ENCODE measurements around the gene SPNS3. TPM values are rescaled to one million over a fixed set of nuclear protein-coding genes. Genes with fewer than 3 reads are reported as not detected.

The SPNS3 gene
- total RNA-seq, 1 donor from 2014 or later: 1.9 TPM

DNA sequence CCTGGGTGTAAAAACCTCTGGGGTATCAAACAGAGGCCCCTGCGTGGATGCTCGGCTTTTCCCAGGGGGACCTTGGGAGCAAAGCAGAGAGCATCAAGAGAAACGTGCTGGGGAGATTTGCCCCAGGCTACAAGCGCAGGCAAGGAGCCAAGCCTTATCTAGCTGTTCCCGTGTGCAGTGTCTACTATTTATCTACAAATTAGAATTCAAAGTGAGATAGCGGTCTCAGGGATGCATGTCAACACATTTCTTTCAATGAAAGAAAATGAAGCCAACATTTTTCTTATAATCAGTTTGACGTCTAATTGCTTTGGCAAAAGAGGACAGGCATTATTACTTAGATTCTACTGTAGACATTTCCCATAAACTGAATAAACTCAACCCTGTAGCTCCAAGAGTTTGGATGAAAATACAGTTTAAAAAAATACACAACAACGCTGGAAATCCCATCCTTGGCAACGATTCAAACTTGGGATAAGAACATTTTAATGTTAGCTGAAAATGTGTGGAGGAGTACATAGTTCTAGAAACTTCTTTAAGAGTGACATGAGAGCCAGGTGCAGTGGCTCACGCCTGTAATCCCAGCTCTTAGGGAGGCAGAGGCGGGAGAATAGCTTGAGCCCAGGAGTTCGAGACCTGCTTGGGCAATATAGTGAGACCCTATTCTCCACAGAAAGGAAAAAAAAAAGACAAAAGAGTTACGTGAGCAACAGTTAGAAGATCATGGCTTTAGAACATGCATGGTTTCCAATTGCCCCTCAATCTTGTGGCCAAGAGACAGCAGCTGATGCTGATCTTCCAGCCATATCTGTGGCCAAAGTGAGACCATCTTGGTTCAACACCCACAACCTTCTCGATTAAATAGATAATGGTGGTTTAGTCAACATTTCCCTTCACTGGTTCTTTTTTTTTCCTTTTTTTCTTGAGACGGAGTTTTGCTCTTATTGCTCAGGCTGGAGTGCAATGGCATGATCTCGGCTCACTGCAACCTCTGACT lies 7.2 kb downstream of the SPNS3 start:
- Mint-ChIP-seq H3K4me3 (no peak overlapping the region), H3K36me3 (ENCODE audit: low read depth) (no peaks in the 10 kb centered on the region), H3K4me1 (peaks cover 15% of the 10 kb centered on the region), H3K9me3 (no peaks in the 10 kb centered on the region), H3K27ac (no peak overlapping the region), H3K27me3 (peaks cover 1% of the 10 kb centered on the region)
- intact Hi-C loops (cut with micrococcal nuclease): no loop called here
- DNase-seq: no peak

DNA sequence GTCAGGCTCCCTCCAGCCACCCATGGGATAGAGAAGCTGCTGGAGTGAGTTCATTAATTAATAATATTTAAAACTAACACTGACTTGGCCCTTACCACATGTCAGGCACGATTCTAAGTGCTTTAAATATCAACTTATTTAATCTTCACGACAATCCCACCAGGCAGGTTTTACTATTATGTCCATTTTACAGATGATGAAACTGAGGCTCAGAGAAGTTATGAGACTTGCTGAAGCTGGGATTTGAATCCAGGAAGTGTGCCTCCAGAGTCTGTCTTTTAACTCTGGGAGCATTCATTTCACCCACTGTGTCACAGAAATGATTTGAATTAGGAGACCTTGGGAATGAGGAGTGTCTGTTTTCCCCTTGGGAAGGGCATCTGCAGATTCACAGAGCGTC lies 8.8 kb downstream of the SPNS3 start:
- Mint-ChIP-seq H3K4me3 (no peak overlapping the region), H3K27me3 (no peaks in the 10 kb centered on the region), H3K4me1 (peaks cover 2% of the 10 kb centered on the region), H3K27ac (no peak overlapping the region), H3K36me3 (ENCODE audit: low read depth) (no peaks in the 10 kb centered on the region), H3K9me3 (no peaks in the 10 kb centered on the region)
- DNase-seq: no peak
- intact Hi-C loops (cut with micrococcal nuclease): no loop called here

GRCh38 chr17:4443476-4443875 lies 9.7 kb downstream of the SPNS3 start:
- no peak overlapping the region for H3K27ac Mint-ChIP-seq
- H3K9me3 Mint-ChIP-seq: no peaks in the 10 kb centered on the region
- H3K4me3 Mint-ChIP-seq: no peak overlapping the region
- H3K4me1 Mint-ChIP-seq: peaks cover 2% of the 10 kb centered on the region
- H3K27me3 Mint-ChIP-seq: no peaks in the 10 kb centered on the region
- no peak for DNase-seq
- intact Hi-C loops (cut with micrococcal nuclease): no loop called here
- no peaks in the 10 kb centered on the region for H3K36me3 Mint-ChIP-seq (ENCODE audit: low read depth)

GRCh38 chr17:4444782-4445473 lies 11.2 kb downstream of the SPNS3 start:
- H3K9me3 Mint-ChIP-seq: no peaks in the 10 kb centered on the region
- H3K4me1 Mint-ChIP-seq: no peaks in the 10 kb centered on the region
- H3K36me3 Mint-ChIP-seq (ENCODE audit: low read depth): no peaks in the 10 kb centered on the region
- H3K27me3 Mint-ChIP-seq: no peaks in the 10 kb centered on the region
- intact Hi-C loops (cut with micrococcal nuclease): no loop called here
- H3K27ac Mint-ChIP-seq: no peak overlapping the region
- no peak for DNase-seq
- H3K4me3 Mint-ChIP-seq: no peak overlapping the region

DNA sequence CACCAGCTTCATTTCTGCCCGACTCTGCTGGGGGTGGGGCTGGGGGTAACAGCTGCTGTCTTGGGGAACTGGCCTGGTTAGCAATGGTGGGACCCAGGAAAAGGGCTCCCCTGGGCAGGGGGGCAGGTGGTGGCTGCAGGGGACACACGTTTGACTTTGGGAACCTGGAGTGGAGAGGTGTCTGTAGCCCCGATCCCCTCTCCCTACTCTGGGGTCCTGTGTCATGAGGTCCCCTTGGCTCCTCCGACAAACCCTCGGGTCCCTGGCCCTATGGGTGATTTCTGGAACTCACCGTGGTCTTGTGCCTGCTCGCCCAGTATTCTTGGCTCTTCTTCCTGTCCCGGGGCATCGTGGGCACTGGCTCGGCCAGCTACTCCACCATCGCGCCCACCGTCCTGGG lies 12.0 kb downstream of the SPNS3 start:
- Mint-ChIP-seq H3K36me3 (ENCODE audit: low read depth) (no peaks in the 10 kb centered on the region), H3K4me3 (no peak overlapping the region), H3K4me1 (no peaks in the 10 kb centered on the region), H3K9me3 (no peaks in the 10 kb centered on the region), H3K27me3 (no peaks in the 10 kb centered on the region), H3K27ac (no peak overlapping the region)
- no peak for DNase-seq
- intact Hi-C loops (cut with micrococcal nuclease): no loop called here

DNA sequence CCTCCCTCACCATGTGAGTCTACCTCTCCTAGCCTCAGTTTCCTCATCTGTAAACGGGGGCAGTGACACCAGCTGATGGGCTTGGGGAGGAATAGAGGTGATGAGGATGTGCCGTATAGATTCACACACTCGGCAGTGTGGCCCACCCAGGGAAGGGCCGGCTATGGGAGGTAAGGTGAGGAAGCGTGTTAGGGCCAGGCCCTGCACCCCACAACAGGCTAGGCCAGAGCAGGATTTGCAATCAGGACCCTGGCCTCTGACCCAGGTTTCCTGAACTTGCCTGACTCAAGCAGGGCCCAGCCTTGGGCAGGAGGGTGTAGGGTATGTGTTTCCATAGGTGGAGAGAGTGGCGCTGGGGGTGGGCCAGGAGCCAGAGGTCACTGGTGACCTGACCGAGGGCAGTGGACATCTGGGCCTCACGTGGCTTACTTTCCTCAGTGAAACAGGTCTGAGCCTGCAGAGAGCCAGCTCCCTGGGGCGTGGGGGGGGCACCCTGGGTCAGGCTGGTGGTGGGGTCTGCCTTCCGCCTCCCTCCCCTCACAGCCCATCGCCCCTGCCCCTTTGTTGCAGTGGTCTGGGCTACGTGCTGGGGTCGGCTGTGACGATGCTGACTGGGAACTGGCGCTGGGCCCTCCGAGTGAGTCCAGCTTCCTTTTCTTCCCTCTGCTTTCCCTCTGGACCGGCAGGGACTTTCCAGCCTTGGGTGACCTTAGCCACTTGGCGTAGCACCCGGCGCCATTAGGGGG lies 12.8 kb downstream of the SPNS3 start:
- DNase-seq: no peak
- Mint-ChIP-seq H3K9me3 (no peaks in the 10 kb centered on the region), H3K4me3 (no peak overlapping the region), H3K27me3 (no peaks in the 10 kb centered on the region), H3K36me3 (ENCODE audit: low read depth) (no peaks in the 10 kb centered on the region), H3K27ac (no peak overlapping the region), H3K4me1 (no peaks in the 10 kb centered on the region)
- intact Hi-C loops (cut with micrococcal nuclease): no loop called here

- intact Hi-C loops (cut with micrococcal nuclease): no loop called here
- Mint-ChIP-seq H3K4me3 (no peak overlapping the region), H3K4me1 (no peaks in the 10 kb centered on the region), H3K27me3 (no peaks in the 10 kb centered on the region), H3K27ac (no peak overlapping the region), H3K36me3 (ENCODE audit: low read depth) (no peaks in the 10 kb centered on the region), H3K9me3 (no peaks in the 10 kb centered on the region)
- no peak for DNase-seq
Measured at GRCh38 chr17:4448197-4448980, 14.6 kb downstream of the SPNS3 start.

DNA sequence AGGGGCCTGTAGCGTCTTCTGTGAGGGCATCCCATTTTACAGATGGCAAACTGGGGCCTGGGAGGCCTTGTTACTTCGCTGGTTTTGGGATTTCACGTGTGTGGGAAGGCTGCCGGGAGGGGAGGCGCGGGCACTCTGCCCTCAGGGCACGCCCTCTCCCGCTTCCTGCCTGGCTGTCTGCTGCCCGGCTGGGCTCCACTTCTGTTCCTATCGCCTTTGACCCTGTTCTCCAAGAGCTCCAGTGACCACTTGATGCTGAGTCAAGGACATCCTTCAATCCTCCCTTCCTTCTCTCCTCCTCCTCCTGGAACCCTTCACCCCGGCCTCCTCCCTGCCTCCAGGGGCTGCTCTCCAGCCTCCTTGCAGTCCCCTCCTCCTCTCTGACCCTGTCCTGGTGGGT lies 16.0 kb downstream of the SPNS3 start:
- Mint-ChIP-seq H3K4me3 (no peak overlapping the region), H3K4me1 (no peaks in the 10 kb centered on the region), H3K9me3 (no peaks in the 10 kb centered on the region), H3K27ac (no peak overlapping the region), H3K27me3 (no peaks in the 10 kb centered on the region), H3K36me3 (ENCODE audit: low read depth) (no peaks in the 10 kb centered on the region)
- DNase-seq: no peak
- intact Hi-C loops (cut with micrococcal nuclease): no loop called here

DNA sequence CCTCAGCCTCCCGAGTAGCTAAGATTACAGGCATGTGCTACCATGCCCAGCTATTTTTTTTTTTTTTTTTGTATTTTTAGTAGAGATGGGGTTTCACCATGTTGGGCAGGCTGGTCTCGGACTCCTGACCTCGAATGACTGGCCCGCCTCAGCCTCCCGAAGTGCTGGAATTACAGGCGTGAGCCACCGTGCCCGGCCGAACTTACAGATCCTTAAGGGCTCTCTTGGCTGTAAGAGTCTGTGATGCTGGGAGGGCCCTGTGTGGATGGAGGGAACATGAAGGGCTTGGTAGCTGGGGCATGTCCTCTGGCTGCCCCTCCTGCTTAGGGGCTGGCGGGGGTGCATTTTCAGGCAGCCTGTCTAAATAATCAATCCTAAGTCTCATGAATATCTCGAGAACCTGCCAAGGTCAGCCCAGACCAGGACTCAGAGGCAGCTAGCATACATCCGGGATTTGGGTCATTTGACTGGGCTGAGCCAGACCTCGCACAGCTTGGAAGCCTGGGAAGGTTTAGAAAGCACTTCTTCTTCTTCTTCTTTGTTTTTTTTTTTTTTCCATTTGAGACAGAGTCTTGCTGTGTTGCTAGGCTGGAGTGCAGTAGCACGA lies 17.1 kb downstream of the SPNS3 start:
- Mint-ChIP-seq H3K27me3 (no peaks in the 10 kb centered on the region), H3K36me3 (ENCODE audit: low read depth) (no peaks in the 10 kb centered on the region), H3K27ac (no peak overlapping the region), H3K9me3 (no peaks in the 10 kb centered on the region), H3K4me3 (no peak overlapping the region), H3K4me1 (no peaks in the 10 kb centered on the region)
- intact Hi-C loops (cut with micrococcal nuclease): no loop called here
- DNase-seq: no peak

GRCh38 chr17:4453812-4454591 lies 20.3 kb downstream of the SPNS3 start:
- no peaks in the 10 kb centered on the region for H3K9me3 Mint-ChIP-seq
- peaks cover 2% of the 10 kb centered on the region for H3K36me3 Mint-ChIP-seq (ENCODE audit: low read depth)
- no peaks in the 10 kb centered on the region for H3K4me1 Mint-ChIP-seq
- intact Hi-C loops (cut with micrococcal nuclease): no loop called here
- no peak for DNase-seq
- H3K27me3 Mint-ChIP-seq: no peaks in the 10 kb centered on the region
- no peak overlapping the region for H3K4me3 Mint-ChIP-seq
- no peak overlapping the region for H3K27ac Mint-ChIP-seq

- DNase-seq: no peak
- H3K27me3 Mint-ChIP-seq: no peaks in the 10 kb centered on the region
- no peaks in the 10 kb centered on the region for H3K4me1 Mint-ChIP-seq
Measured at GRCh38 chr17:4460661-4461060, 26.9 kb downstream of the SPNS3 start.

DNA sequence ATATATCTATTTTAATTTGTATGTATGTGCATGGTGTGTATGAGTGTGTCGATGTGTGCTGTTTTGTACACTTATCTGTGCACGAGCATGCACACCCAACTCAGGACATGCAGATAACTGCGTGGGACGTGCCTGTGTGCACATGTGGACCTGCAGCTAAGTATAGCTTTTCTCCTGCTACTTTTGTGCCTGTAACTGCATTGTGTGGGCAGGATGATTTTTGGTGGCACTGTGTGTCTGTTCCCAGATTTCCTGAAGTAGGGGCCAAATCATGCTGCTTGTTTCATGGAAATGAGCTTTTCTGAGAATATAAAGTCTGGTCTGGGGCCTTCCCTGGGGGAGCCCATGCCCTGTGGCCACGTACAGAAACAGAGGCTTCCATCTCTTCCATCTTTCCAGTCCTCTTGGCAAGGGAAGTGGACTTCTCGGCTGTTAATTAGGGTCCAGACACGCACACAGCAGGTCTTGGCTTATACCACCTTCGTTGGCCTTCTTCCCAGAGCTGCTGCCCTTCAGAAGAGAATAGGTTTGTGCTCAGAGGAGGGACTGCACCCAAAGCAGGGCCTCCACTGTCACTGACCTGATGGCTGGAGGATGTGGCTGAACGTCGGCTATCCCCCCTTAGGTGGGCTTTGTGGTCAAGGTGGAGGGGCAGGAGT lies 30.2 kb downstream of the SPNS3 start:
- DNase-seq: no peak
- no peaks in the 10 kb centered on the region for H3K4me1 Mint-ChIP-seq
- peaks cover 13% of the 10 kb centered on the region for H3K9me3 Mint-ChIP-seq
- no peaks in the 10 kb centered on the region for H3K27me3 Mint-ChIP-seq
- intact Hi-C loops (cut with micrococcal nuclease): no loop called here
- no peak overlapping the region for H3K27ac Mint-ChIP-seq
- peaks cover 1% of the 10 kb centered on the region for H3K36me3 Mint-ChIP-seq (ENCODE audit: low read depth)
- no peak overlapping the region for H3K4me3 Mint-ChIP-seq

More at GRCh38 chr17:4460661-4461060, 26.9 kb downstream of the SPNS3 start:
- H3K4me3 Mint-ChIP-seq: no peak overlapping the region
- peaks cover 13% of the 10 kb centered on the region for H3K9me3 Mint-ChIP-seq
- H3K36me3 Mint-ChIP-seq (ENCODE audit: low read depth): peaks cover 3% of the 10 kb centered on the region
- no peak overlapping the region for H3K27ac Mint-ChIP-seq
- intact Hi-C loops (cut with micrococcal nuclease): no loop called here

All from activated CD4-positive, alpha-beta T cell treated with anti-CD3 and anti-CD28 coated beads, Interleukin-2, amount 10 ng/mL, durations not matched to agents 24 days and 14 days (primary cell).